Retinal pigment epithelial cell (primary cell): ENCODE results near the gene ZNF805.

Experiments used
- DNase-seq: peaks from one replicate; pipeline ENCODE4 v3.0.0-alpha.2; 2010; ENCODE audit warnings: low read depth
- H3K4me3 ChIP-seq: 2 replicates; pipeline ENCODE4 v1.5.1; 2011; ENCODE audit warnings: mild to moderate bottlenecking, low read length, control low read depth, moderate library complexity
- TF ChIP-seq, protein P1 (sequence below): conservative IDR thresholded peaks from 2 replicates; pipeline ENCODE4 v1.5.1; 2011; ENCODE audit warnings: low read depth, low read length, control low read depth, inconsistent platforms

ZNF805 gene

DNA sequence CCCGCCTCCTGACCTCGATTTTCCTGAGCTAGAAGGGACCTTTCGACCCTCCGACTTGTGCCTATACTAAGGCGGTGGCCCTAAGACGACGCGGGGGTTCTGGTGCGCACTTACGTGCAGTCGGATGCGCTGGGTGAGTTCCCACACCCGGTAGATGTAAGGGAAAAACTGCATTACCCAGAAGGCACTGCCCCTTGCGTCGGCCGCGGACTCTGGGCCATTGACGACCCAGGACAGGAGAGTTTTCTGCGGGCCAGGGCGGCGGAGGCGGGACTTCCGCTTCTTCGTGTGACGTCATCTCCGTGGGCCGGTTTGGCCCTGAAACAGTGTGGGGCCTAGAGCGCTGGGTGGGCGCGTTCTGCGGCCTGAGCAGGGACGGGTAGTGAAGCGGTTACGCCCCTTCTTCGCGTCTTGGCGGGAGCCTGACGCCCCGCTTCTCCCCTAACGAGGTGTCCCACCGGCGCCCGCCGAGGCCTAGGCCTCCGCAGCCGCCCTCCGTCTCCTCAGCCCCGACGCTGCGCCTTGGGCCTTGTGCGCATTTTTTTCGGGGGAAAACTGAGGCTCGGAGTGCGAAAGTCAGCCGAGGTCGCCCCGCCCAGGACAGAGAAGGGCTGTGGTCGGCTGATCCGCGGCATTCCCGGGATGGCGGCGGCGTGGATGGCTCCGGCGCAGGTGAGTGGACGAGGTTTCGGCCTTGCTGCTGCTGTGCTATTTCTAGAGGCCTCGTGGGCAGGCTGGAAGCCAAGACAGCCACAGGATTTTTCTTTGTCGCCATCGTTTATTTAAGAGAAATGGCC lies 39.9 kb downstream of the ZNF805 start, which contains the start of gene ZNF460:
ZNF460 (plus strand) TSS at position 321 of the 797 bp plus-strand sequence; CDS start at position 643, 322 bp downstream.
- TF ChIP-seq, protein P1, sequence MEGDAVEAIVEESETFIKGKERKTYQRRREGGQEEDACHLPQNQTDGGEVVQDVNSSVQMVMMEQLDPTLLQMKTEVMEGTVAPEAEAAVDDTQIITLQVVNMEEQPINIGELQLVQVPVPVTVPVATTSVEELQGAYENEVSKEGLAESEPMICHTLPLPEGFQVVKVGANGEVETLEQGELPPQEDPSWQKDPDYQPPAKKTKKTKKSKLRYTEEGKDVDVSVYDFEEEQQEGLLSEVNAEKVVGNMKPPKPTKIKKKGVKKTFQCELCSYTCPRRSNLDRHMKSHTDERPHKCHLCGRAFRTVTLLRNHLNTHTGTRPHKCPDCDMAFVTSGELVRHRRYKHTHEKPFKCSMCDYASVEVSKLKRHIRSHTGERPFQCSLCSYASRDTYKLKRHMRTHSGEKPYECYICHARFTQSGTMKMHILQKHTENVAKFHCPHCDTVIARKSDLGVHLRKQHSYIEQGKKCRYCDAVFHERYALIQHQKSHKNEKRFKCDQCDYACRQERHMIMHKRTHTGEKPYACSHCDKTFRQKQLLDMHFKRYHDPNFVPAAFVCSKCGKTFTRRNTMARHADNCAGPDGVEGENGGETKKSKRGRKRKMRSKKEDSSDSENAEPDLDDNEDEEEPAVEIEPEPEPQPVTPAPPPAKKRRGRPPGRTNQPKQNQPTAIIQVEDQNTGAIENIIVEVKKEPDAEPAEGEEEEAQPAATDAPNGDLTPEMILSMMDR = no peak
- peak; percentile 86 for DNase-seq
- H3K4me3 ChIP-seq = peak within 1 kb of the TSS; percentile 75

DNA sequence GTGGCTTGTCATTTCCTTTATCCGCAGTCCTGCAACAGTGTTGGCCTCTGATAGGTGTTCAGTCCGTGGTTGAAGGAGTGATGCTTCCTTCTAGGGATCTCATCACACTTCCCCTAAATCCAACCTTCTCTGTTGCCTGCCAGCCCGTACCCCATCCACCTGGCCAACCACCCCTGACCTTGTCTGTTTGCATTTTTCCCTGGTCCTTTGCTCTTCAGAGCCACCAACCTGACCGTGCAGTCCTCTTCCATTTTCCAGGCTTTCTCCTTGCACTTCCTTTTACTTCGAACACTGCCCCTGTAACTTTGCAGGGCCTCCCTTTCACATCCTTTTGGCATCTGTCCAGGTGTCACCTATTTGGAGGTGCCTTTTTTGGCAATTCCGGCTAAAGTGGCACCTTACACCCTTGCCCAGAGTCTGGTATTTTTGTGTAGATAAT lies 40.5 kb downstream of the ZNF805 start:
- no peak for DNase-seq
- TF ChIP-seq, protein P1 = no peak
- peak overlapping the region; percentile 75 for H3K4me3 ChIP-seq

DNA sequence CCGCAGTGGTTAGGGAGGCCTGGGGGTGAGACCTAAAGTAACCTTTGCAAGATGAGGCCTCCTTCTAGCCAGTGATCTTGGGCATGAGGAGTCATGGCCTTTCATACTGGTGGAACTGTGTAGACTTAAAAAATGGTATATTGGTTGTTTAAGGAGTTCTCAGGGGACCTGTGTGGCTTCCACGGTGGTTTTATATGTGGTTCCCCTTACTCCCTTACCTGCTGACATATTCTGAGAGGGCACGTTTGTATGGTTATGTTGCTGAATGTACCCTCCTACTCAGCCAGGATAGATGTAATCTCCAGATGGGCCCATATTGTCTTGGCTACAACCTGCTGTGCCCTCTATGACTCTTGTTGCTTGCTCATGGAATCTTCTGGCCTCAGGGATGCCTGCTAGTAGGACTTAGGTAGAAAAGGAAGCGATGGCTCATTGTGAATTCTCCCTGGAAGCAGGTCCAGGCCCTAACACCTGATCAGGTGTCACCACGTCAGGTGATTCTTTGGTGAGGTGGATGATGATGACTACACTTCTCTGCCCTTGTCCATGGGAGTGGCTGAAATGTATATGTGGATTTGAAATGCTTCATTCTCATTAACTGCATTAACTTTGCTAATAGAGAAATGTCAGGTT lies 41.7 kb downstream of the ZNF805 start:
- DNase-seq = no peak
- TF ChIP-seq, protein P1 = no peak
- no peak overlapping the region for H3K4me3 ChIP-seq

DNA sequence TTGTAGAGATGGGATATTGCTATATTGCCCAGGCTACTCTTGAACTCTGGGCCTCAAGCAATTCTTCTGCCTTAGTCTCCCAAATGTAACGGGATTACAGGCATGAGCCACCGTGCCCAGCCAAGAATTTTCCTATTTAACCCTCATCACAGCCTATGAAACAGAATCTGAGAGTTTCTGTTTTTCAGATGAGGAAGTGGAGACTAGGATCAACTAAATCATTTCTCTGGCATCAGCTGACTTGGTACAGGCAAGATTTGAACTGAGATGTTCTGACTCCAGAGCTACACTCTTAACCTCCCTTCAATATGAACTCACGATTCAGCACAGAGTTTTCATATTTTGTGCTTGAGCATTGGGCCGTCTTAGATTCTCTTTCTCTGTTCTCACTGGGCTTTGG lies 47.9 kb downstream of the ZNF805 start:
- H3K4me3 ChIP-seq = no peak overlapping the region
- TF ChIP-seq, protein P1 = no peak
- no peak for DNase-seq

DNA sequence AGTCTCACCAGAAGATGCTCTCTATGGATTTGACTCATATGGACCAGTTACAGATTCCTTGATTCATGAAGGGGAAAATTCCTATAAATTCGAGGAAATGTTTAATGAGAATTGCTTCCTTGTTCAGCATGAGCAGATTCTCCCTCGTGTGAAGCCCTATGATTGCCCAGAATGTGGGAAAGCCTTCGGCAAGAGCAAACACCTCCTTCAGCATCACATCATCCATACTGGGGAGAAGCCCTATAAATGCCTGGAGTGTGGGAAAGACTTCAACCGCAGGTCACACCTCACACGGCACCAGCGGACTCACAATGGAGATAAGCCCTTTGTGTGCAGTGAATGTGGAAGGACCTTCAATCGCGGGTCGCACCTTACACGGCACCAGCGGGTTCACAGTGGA lies 50.5 kb downstream of the ZNF805 start:
- no peak overlapping the region for H3K4me3 ChIP-seq
- TF ChIP-seq, protein P1 = no peak
- no peak for DNase-seq

DNA sequence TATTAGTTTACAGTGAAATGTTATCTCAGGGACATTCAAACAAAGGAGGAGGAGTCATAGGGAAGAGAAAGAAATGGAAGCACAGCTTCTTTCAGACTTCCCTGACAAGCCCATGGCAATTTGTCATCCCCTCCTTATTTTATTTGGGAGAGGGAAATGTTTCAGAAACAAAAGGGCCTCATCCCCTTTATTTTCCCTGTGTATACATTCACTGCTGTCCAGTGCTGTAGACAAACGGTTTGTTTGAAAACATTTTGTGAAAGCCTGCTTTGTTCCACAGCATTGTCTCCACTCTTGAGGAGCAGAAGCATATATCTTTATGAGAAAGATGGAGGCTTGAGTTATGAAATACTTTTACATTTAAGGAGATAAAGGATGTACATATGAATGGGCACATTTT lies 52.1 kb downstream of the ZNF805 start:
- H3K4me3 ChIP-seq = no peak overlapping the region
- TF ChIP-seq, protein P1 = no peak
- DNase-seq = no peak

DNA sequence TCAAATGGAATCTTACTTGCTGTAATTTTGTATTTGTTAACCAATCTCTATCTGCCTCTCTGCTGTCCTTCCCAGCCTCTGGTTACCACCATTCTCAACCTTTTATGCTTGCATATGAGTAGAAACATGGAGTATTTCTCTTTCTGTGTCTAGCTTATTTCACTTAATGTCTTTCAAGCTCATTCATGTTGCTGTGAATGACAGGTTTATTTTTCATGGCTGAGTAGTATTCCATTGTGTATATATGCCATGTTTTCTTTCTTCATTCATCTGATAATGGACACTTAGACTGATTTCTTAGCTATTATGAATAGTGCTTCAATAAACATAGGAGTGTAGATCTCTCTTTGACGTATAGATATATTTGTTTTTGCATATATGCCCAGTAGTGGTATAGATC lies 53.3 kb downstream of the ZNF805 start:
- TF ChIP-seq, protein P1 = no peak
- no peak for DNase-seq
- H3K4me3 ChIP-seq = no peak overlapping the region
